ENCODE measurements around the gene NFIA.

DNA sequence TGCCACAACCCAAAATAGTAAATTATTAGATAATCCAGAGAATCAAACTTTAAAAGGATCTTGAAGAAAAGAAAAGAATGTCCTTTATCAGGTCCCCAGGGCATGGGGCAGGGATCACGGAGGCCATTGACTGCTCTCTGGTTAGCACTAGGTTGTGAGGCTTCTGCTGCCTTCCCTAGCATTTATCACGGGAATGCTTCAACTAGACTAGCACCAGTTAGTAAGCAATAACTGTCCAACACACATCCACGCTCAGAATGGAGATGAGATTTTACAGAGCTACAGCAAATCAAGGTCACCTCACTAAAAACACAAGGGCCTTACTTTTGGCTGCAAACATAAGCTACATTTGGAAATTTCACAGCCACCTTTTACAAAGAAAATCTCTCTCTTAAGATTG is 304.0 kb downstream of the NFIA start:
- no peak for TF ChIP-seq POLR2A (IDR thresholded peaks at IDR 0.05; ENCODE audit: low read depth, low read length)
- no peak for TF ChIP-seq TAF1 (IDR thresholded peaks at IDR 0.05; ENCODE audit: borderline replicate concordance, low read depth, low read length)

Measured in GM12892 (cell line).